ENCODE data around the gene SRSF4.

SRSF4 gene

DNA sequence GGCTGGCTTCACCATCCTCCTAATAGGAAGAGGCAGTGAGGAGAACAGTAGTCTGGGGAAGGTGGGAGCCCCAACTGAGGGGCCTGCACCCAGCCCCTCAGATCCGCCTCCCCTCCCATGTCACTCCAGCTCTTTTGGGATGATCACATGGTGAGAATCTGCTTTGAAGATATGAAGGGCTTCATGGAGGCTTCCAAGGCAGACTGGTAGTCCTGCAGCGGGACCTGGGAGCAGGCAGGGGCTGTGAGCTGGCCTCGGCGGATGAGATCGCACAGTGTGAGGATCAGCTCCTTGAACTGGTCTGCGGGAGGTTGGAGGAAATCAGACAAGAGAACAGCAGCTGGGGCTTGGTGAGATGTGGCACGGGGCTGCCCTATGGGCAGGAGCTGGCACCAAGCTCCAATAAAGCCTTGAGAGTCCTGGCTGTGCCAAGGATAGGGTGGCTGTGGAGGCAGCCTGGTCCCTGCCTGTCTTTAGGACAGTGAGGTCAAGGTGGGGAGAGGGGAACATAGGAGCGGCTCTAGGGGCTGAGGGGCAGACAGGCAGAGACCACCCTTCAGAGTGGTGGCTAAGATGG is 12.3 kb upstream of the SRSF4 start:
- Histone ChIP-seq H3K27me3 (replicated peaks in 2 of 5; ENCODE audit: control insufficient read depth in 4 of 5, insufficient read depth in 5 of 5, low read length in 4 of 5) (no peaks in the 10 kb centered on the region), H3K27ac (ENCODE audit: insufficient read depth in 1 of 2, low read depth in 1 of 2, low read length in 2 of 2, poor library complexity in 1 of 2, severe bottlenecking in 2 of 2) (no peak overlapping the region), H3K36me3 (ENCODE audit: control insufficient read depth in 4 of 4, insufficient read depth in 4 of 4, low read length in 3 of 4) (peaks cover 4 to 43% (median 27%) of the 10 kb centered on the region in 4 experiments), H3K9me3 (ENCODE audit: control extremely low read depth in 1 of 5, control insufficient read depth in 4 of 5, insufficient read depth in 2 of 5, low read depth in 1 of 5, low read length in 4 of 5) (peaks cover 0 to 3% (median 0%) of the 10 kb centered on the region in 5 experiments), H3K4me3 (ENCODE audit: control insufficient read depth in 1 of 7, extremely low read depth in 1 of 7, insufficient read depth in 4 of 7, low read depth in 2 of 7, low read length in 6 of 7) (no peak overlapping the region), H3K4me1 (ENCODE audit: control extremely low read depth in 1 of 4, control insufficient read depth in 4 of 4, insufficient read depth in 4 of 4, low read length in 3 of 4) (peaks cover 0 to 12% (median 5%) of the 10 kb centered on the region in 4 experiments)
- 98% methylated on average over 7 of the region's 8 CpGs for WGBS (ENCODE audit: insufficient coverage)
- POLR2A ChIA-PET, result no interaction called here
- CTCF ChIA-PET, result interaction anchor here (1.0 to 6.7 kb wide), 2 partner anchors 8 to 11 kb away, joined by 4 to 89 read pairs; partner anchors contain the start of gene SRSF4
- no peak for DNase-seq

- 100% methylated on average over 2 of the region's 6 CpGs for WGBS (ENCODE audit: insufficient coverage)
- Histone ChIP-seq H3K27me3 (replicated peaks in 2 of 5; ENCODE audit: control insufficient read depth in 4 of 5, insufficient read depth in 5 of 5, low read length in 4 of 5) (no peaks in the 10 kb centered on the region), H3K27ac (ENCODE audit: insufficient read depth in 1 of 2, low read depth in 1 of 2, low read length in 2 of 2, poor library complexity in 1 of 2, severe bottlenecking in 2 of 2) (no peak overlapping the region), H3K36me3 (ENCODE audit: control insufficient read depth in 4 of 4, insufficient read depth in 4 of 4, low read length in 3 of 4) (peaks cover 4 to 23% (median 18%) of the 10 kb centered on the region in 4 experiments), H3K9me3 (ENCODE audit: control extremely low read depth in 1 of 5, control insufficient read depth in 4 of 5, insufficient read depth in 2 of 5, low read depth in 1 of 5, low read length in 4 of 5) (peaks cover 0 to 3% (median 0%) of the 10 kb centered on the region in 5 experiments), H3K4me1 (ENCODE audit: control extremely low read depth in 1 of 4, control insufficient read depth in 4 of 4, insufficient read depth in 4 of 4, low read length in 3 of 4) (peaks cover 0 to 3% (median 1%) of the 10 kb centered on the region in 4 experiments), H3K4me3 (ENCODE audit: control insufficient read depth in 1 of 7, extremely low read depth in 1 of 7, insufficient read depth in 4 of 7, low read depth in 2 of 7, low read length in 6 of 7) (no peak overlapping the region)
- ChIA-PET POLR2A (no interaction called here), CTCF (no interaction called here)
- no peak for DNase-seq
Measured at GRCh38 chr1:29190718-29191117, 9.0 kb upstream of the SRSF4 start.

- no peak for DNase-seq
- Histone ChIP-seq H3K27me3 (replicated peaks in 2 of 5; ENCODE audit: control insufficient read depth in 4 of 5, insufficient read depth in 5 of 5, low read length in 4 of 5) (no peaks in the 10 kb centered on the region), H3K4me3 (ENCODE audit: control insufficient read depth in 1 of 7, extremely low read depth in 1 of 7, insufficient read depth in 4 of 7, low read depth in 2 of 7, low read length in 6 of 7) (no peak overlapping the region), H3K9me3 (ENCODE audit: control extremely low read depth in 1 of 5, control insufficient read depth in 4 of 5, insufficient read depth in 2 of 5, low read depth in 1 of 5, low read length in 4 of 5) (peaks cover 0 to 3% (median 0%) of the 10 kb centered on the region in 5 experiments), H3K36me3 (ENCODE audit: control insufficient read depth in 4 of 4, insufficient read depth in 4 of 4, low read length in 3 of 4) (peaks cover 0 to 3% (median 0%) of the 10 kb centered on the region in 4 experiments), H3K27ac (ENCODE audit: insufficient read depth in 1 of 2, low read depth in 1 of 2, low read length in 2 of 2, poor library complexity in 1 of 2, severe bottlenecking in 2 of 2) (no peak overlapping the region), H3K4me1 (ENCODE audit: control extremely low read depth in 1 of 4, control insufficient read depth in 4 of 4, insufficient read depth in 4 of 4, low read length in 3 of 4) (peaks cover 0 to 13% (median 8%) of the 10 kb centered on the region in 4 experiments)
- POLR2A ChIA-PET, result no interaction called here
- CTCF ChIA-PET, result interaction anchor here (8.7 to 10.1 kb wide), 2 partner anchors 9 to 14 kb away, joined by 76 to 89 read pairs; no protein-coding TSS in a partner anchor
- WGBS (ENCODE audit: insufficient coverage), result 89% methylated on average over 1 of the region's 1 CpG
Measured at GRCh38 chr1:29186707-29187106, 5.0 kb upstream of the SRSF4 start.

DNA sequence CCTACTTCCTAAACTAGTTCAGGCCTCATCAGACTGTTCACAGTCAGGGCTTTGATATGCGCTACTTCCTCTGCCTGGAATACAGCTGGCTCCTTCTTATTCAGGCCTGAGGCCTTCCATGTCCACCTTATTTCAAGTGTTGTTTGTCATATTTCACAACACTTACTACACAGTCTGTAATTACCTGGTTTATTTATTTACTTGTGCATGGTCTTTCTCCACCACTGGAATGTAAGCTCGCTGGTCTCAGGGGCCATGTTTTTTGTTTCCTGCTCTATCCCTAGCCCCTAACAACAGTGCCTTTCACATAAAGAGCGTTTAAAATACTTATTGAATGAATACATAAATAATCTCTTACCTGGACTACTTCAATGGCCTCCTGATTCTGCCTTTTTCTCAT is 4.6 kb upstream of the SRSF4 start:
- H3K27me3 ChIP-seq (replicated peaks in 2 of 5; ENCODE audit: control insufficient read depth in 4 of 5, insufficient read depth in 5 of 5, low read length in 4 of 5), result no peaks in the 10 kb centered on the region
- H3K27ac ChIP-seq (ENCODE audit: insufficient read depth in 1 of 2, low read depth in 1 of 2, low read length in 2 of 2, poor library complexity in 1 of 2, severe bottlenecking in 2 of 2), result no peak overlapping the region
- ChIA-PET POLR2A (no interaction called here), CTCF (interaction anchor here (8.7 to 10.1 kb wide), 2 partner anchors 9 to 15 kb away, joined by 76 to 89 read pairs; no protein-coding TSS in a partner anchor)
- H3K4me1 ChIP-seq (ENCODE audit: control extremely low read depth in 1 of 4, control insufficient read depth in 4 of 4, insufficient read depth in 4 of 4, low read length in 3 of 4), result peaks cover 0 to 13% (median 8%) of the 10 kb centered on the region in 4 experiments
- WGBS (ENCODE audit: insufficient coverage), result 92% methylated on average over 1 of the region's 3 CpGs
- no peak overlapping the region for H3K4me3 ChIP-seq (ENCODE audit: control insufficient read depth in 1 of 7, extremely low read depth in 1 of 7, insufficient read depth in 4 of 7, low read depth in 2 of 7, low read length in 6 of 7)
- H3K36me3 ChIP-seq (ENCODE audit: control insufficient read depth in 4 of 4, insufficient read depth in 4 of 4, low read length in 3 of 4), result peaks cover 0 to 3% (median 0%) of the 10 kb centered on the region in 4 experiments
- no peak for DNase-seq
- H3K9me3 ChIP-seq (ENCODE audit: control extremely low read depth in 1 of 5, control insufficient read depth in 4 of 5, insufficient read depth in 2 of 5, low read depth in 1 of 5, low read length in 4 of 5), result peaks cover 0 to 3% (median 0%) of the 10 kb centered on the region in 5 experiments

- Histone ChIP-seq H3K27me3 (replicated peaks in 2 of 5; ENCODE audit: control insufficient read depth in 4 of 5, insufficient read depth in 5 of 5, low read length in 4 of 5) (no peaks in the 10 kb centered on the region), H3K27ac (ENCODE audit: insufficient read depth in 1 of 2, low read depth in 1 of 2, low read length in 2 of 2, poor library complexity in 1 of 2, severe bottlenecking in 2 of 2) (peak overlapping the region in 1 of 2 experiments; percentile 99), H3K36me3 (ENCODE audit: control insufficient read depth in 4 of 4, insufficient read depth in 4 of 4, low read length in 3 of 4) (peaks cover 0 to 15% (median 2%) of the 10 kb centered on the region in 4 experiments), H3K4me1 (ENCODE audit: control extremely low read depth in 1 of 4, control insufficient read depth in 4 of 4, insufficient read depth in 4 of 4, low read length in 3 of 4) (peaks cover 19 to 36% (median 28%) of the 10 kb centered on the region in 4 experiments), H3K4me3 (ENCODE audit: control insufficient read depth in 1 of 7, extremely low read depth in 1 of 7, insufficient read depth in 4 of 7, low read depth in 2 of 7, low read length in 6 of 7) (no peak overlapping the region), H3K9me3 (ENCODE audit: control extremely low read depth in 1 of 5, control insufficient read depth in 4 of 5, insufficient read depth in 2 of 5, low read depth in 1 of 5, low read length in 4 of 5) (no peaks in the 10 kb centered on the region)
- WGBS (ENCODE audit: insufficient coverage), result no CpG with 5 or more reads among the region's 1 CpG
- CTCF ChIA-PET, result interaction anchor here (1.6 to 10.1 kb wide), 3 partner anchors 12 to 301 kb away, joined by 4 to 89 read pairs (median 76); no protein-coding TSS in a partner anchor
- DNase-seq, result no peak
- POLR2A ChIA-PET, result no interaction called here
Measured at GRCh38 chr1:29183287-29183686, 1.6 kb upstream of the SRSF4 start.

DNA sequence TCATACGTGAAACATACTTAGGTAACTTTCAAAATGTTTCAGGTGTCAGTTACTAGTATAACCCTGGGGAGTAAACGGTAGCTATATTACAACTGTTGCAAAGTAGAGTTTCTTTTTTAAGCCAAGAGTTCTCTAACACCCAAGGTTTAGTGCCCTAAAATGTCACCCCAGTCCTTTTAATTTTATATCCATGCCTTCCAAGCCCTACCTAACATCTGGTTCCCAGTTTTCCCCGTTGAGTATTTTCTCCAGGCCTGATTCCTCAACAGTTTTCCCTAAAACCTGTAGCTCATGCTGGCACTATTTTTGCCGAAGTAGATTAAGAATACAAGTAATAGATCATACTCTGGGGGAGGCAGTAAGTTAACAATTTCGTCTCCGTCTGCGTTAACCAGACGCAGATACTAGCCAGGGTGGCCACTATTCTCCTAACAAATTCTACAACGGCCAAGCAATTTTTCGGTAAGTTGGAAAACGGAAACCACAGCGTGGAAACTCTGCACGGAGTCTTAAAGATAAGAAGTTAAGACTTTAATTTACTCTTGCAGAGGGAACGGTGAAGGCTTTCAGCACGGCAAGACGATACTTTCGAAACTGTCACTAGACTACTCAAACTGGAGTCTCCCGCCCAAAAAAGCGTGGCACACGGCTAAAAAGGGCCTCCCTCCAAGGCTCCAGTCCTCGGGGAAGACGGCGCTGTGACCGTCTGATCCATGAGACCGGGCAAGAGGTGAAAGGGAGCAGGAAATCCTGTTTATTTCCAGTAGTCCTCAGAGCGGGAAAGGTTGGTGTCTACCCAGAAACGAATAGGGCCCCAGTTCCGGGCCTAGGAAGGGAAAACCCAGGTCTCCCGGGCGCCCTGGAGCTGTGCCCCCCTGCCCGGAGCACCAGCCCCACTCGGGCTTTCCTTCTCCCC is 945 bp downstream of the SRSF4 start:
- peak overlapping the region; percentile 98 to 99 for H3K27ac ChIP-seq (ENCODE audit: insufficient read depth in 1 of 2, low read depth in 1 of 2, low read length in 2 of 2, poor library complexity in 1 of 2, severe bottlenecking in 2 of 2)
- H3K9me3 ChIP-seq (ENCODE audit: control extremely low read depth in 1 of 5, control insufficient read depth in 4 of 5, insufficient read depth in 2 of 5, low read depth in 1 of 5, low read length in 4 of 5), result no peaks in the 10 kb centered on the region
- peak in 2 of 3 donors; percentile 36 to 41 for DNase-seq
- H3K4me1 ChIP-seq (ENCODE audit: control extremely low read depth in 1 of 4, control insufficient read depth in 4 of 4, insufficient read depth in 4 of 4, low read length in 3 of 4), result peaks cover 19 to 44% (median 28%) of the 10 kb centered on the region in 4 experiments
- ChIA-PET CTCF (interaction anchor here (0.7 to 10.1 kb wide), 5 partner anchors 13 to 20 kb away, joined by 3 to 89 read pairs (median 3); no protein-coding TSS in a partner anchor), POLR2A (interaction anchor here (0.6 to 1.3 kb wide), 4 partner anchors 8 to 24 kb away, joined by 3 to 5 read pairs (median 3); no protein-coding TSS in a partner anchor)
- H3K4me3 ChIP-seq (ENCODE audit: control insufficient read depth in 1 of 7, extremely low read depth in 1 of 7, insufficient read depth in 4 of 7, low read depth in 2 of 7, low read length in 6 of 7), result peak overlapping the region; percentile 84 to 97 (median 94)
- no peaks in the 10 kb centered on the region for H3K27me3 ChIP-seq (replicated peaks in 2 of 5; ENCODE audit: control insufficient read depth in 4 of 5, insufficient read depth in 5 of 5, low read length in 4 of 5)
- H3K36me3 ChIP-seq (ENCODE audit: control insufficient read depth in 4 of 4, insufficient read depth in 4 of 4, low read length in 3 of 4), result peaks cover 0 to 18% (median 3%) of the 10 kb centered on the region in 4 experiments
- 0% methylated on average over 26 of the region's 32 CpGs for WGBS (ENCODE audit: insufficient coverage)
